Lung (tissue), 12 donors: Measurements from ENCODE around the gene ABLIM2. TPM values are rescaled to one million over a fixed set of nuclear protein-coding genes. Genes with fewer than 3 reads are reported as not detected.

ENCODE experiments used
- ATAC-seq: fragments of 200-7000 bp; cut with Tn5 transposase; one replicate; pipeline ENCODE4 v1.9.1; 2020; ENCODE audit warnings: moderate number of reproducible peaks; ENCODE audit not compliant: insufficient read depth, low FRiP score
- DNase-seq, 3 donors: peaks; one replicate each; pipeline ENCODE4 v3.0.0-alpha.2; 2013 to 2017
- H3K27ac ChIP-seq, 2 donors: one replicate each; pipeline ENCODE4 v1.5.1; 2013; ENCODE audit warnings: mild to moderate bottlenecking in 2 of 2, moderate library complexity in 2 of 2, control low read depth in 1 of 2, inconsistent platforms in 1 of 2, low read depth in 1 of 2, low read length in 1 of 2
- H3K27me3 ChIP-seq, 3 donors: one replicate each; pipeline ENCODE4 v1.5.1; 2013; ENCODE audit warnings: low read length in 2 of 3; ENCODE audit not compliant: control insufficient read depth in 3 of 3, insufficient read depth in 3 of 3
- H3K36me3 ChIP-seq, 4 donors: one replicate each; pipeline ENCODE4 v1.5.1; 2013; ENCODE audit warnings: low read length in 4 of 4, mild to moderate bottlenecking in 1 of 4, moderate library complexity in 1 of 4; ENCODE audit not compliant: control insufficient read depth in 4 of 4, insufficient read depth in 4 of 4
- H3K4me1 ChIP-seq, 5 donors: one replicate each; pipeline ENCODE4 v1.5.1; 2013; ENCODE audit warnings: low read length in 5 of 5, mild to moderate bottlenecking in 2 of 5, moderate library complexity in 1 of 5; ENCODE audit not compliant: control insufficient read depth in 5 of 5, insufficient read depth in 5 of 5
- H3K4me3 ChIP-seq: one replicate; pipeline ENCODE4 v1.5.1; 2013; ENCODE audit warnings: mild to moderate bottlenecking, control low read depth, moderate library complexity
- H3K9ac ChIP-seq, 2 donors: one replicate each; pipeline ENCODE4 v1.5.1; 2013; ENCODE audit warnings: low read length in 2 of 2, control low read depth in 1 of 2; ENCODE audit not compliant: insufficient read depth in 1 of 2
- H3K9me3 ChIP-seq, 4 donors: one replicate each; pipeline ENCODE4 v1.5.1; 2013; ENCODE audit warnings: low read length in 3 of 4, mild to moderate bottlenecking in 1 of 4, moderate library complexity in 1 of 4; ENCODE audit not compliant: control insufficient read depth in 4 of 4, insufficient read depth in 3 of 4
- WGBS, 2 donors: extraction: QIAGEN DNeasy Blood & Tissue Kit; methylation state at CpG; one replicate each; pipeline ENCODE4 v1.1.7; 2013; 5-methylcytosine and 5-hydroxymethylcytosine counted together
- polyA plus RNA-seq, 2 donors: library from polyadenylated mRNA; stranded (reverse); fragments of 200-250 nt; gene quantifications; one replicate each; pipeline ENCODE4 v1.2.1, GENCODE V29; 2013
- total RNA-seq, 2 donors: library from RNA; depleted of rRNA in 1 of 2; stranded (reverse); fragments of >200 nt in 1 of 2; gene quantifications; one replicate each; pipeline ENCODE4 v1.2.1, GENCODE V29; 2014 to 2021
- TF ChIP-seq, protein P1 (sequence below): IDR thresholded peaks from 2 replicates; pipeline ENCODE4 v1.5.1; 2012; ENCODE audit warnings: mild to moderate bottlenecking; ENCODE audit errors: control extremely low read depth, extremely low read depth
- donor health status: control.
- donor health status: control.
- donor health status: Bipolar disorder and iron deficiency.
- donor health status: healthy.
- donor health status: DM: yes; HTN: yes; CAD: no.

ABLIM2 gene
- total and polyA plus RNA-seq, 4 donors, result 1.7 to 10.9 (median 5.2) TPM

DNA sequence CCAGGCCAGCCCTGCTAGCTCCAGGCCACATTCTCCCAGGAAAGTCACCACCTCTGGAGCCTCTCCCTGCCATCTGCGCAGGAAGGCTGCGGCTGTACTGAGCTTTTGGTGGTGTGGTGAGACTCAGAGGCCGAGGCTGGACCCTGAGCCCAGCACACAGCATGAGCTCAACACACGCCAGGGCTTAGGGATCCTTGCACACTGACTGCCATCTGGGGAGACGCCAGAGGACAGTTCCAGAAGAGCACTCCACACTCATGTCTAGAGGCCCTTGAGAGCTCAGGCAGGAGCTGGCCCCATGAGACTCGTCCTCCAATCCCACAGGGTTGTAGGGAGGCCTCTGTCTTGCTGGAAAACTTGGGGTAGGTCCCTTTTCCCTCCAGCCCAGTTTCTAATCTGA, 40.6 kb downstream of the ABLIM2 start:
- 73 to 90% methylated on average over 6 of the region's 6 CpGs for WGBS, 2 donors
- Histone ChIP-seq H3K27me3 (no peaks in the 10 kb centered on the region), H3K4me1 (peaks cover 0 to 12% (median 0%) of the 10 kb centered on the region in 5 donors), H3K27ac (no peak overlapping the region), H3K9ac (no peak overlapping the region), H3K9me3 (no peaks in the 10 kb centered on the region), H3K36me3 (no peaks in the 10 kb centered on the region), H3K4me3 (no peak overlapping the region)
- ATAC-seq (no peak), DNase-seq (peak in 1 of 3 donors; percentile 19)
- TF ChIP-seq, protein P1, sequence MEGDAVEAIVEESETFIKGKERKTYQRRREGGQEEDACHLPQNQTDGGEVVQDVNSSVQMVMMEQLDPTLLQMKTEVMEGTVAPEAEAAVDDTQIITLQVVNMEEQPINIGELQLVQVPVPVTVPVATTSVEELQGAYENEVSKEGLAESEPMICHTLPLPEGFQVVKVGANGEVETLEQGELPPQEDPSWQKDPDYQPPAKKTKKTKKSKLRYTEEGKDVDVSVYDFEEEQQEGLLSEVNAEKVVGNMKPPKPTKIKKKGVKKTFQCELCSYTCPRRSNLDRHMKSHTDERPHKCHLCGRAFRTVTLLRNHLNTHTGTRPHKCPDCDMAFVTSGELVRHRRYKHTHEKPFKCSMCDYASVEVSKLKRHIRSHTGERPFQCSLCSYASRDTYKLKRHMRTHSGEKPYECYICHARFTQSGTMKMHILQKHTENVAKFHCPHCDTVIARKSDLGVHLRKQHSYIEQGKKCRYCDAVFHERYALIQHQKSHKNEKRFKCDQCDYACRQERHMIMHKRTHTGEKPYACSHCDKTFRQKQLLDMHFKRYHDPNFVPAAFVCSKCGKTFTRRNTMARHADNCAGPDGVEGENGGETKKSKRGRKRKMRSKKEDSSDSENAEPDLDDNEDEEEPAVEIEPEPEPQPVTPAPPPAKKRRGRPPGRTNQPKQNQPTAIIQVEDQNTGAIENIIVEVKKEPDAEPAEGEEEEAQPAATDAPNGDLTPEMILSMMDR, result no peak

DNA sequence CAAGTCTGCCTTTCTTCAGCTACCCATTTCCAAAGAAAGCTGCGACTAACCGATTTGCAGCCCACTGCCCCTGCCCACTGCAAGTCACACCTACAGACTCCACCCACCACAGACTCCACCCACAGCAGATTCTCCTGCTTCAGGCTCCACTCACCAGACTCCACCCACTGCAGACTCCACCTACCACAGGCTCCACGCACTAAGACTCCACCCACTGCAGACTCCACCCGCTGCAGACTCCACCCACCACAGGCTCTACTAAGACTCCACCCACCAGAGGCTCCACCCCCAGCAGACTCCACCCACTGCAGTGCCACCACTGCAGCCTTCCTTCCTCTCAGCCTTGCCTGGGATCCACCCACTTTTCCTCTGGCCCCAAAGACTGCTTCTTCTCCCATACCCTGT, 41.3 kb downstream of the ABLIM2 start:
- DNase-seq, result peak in 1 of 3 donors; percentile 33
- Histone ChIP-seq H3K4me1 (peaks cover 0 to 12% (median 0%) of the 10 kb centered on the region in 5 donors), H3K27ac (no peak overlapping the region), H3K27me3 (no peaks in the 10 kb centered on the region), H3K4me3 (no peak overlapping the region), H3K9ac (no peak overlapping the region), H3K9me3 (no peaks in the 10 kb centered on the region), H3K36me3 (no peaks in the 10 kb centered on the region)
- peak; percentile 73 for ATAC-seq
- 54 to 71% methylated on average over 4 of the region's 4 CpGs for WGBS, 2 donors
- TF ChIP-seq, protein P1, result no peak

GRCh38 chr4:8115916-8116315, 42.7 kb downstream of the ABLIM2 start:
- 74 to 78% methylated on average over 8 of the region's 8 CpGs for WGBS, 2 donors
- H3K9ac ChIP-seq, result no peak overlapping the region
- no peaks in the 10 kb centered on the region for H3K27me3 ChIP-seq
- TF ChIP-seq, protein P1, result no peak
- DNase-seq, result no peak
- no peak for ATAC-seq
- no peak overlapping the region for H3K4me3 ChIP-seq
- no peak overlapping the region for H3K27ac ChIP-seq
- peaks cover 0 to 12% (median 0%) of the 10 kb centered on the region in 5 donors for H3K4me1 ChIP-seq
- no peaks in the 10 kb centered on the region for H3K36me3 ChIP-seq
- H3K9me3 ChIP-seq, result no peaks in the 10 kb centered on the region

- Histone ChIP-seq H3K36me3 (no peaks in the 10 kb centered on the region), H3K4me1 (peaks cover 0 to 12% (median 0%) of the 10 kb centered on the region in 5 donors), H3K9me3 (no peaks in the 10 kb centered on the region), H3K9ac (no peak overlapping the region), H3K27ac (no peak overlapping the region), H3K27me3 (no peaks in the 10 kb centered on the region), H3K4me3 (no peak overlapping the region)
- DNase-seq (no peak), ATAC-seq (no peak)
- TF ChIP-seq, protein P1, result no peak
- 81 to 85% methylated on average over 5 of the region's 5 CpGs for WGBS, 2 donors
Observed at GRCh38 chr4:8115203-8115520, 43.5 kb downstream of the ABLIM2 start.
